HG03521 (cell line): ENCODE data around the gene B3GALT6.

Experiments
- ATAC-seq: cut with Tn5 transposase; IDR thresholded peaks from one replicate; pipeline ENCODE4 v1.9.1; 2021; ENCODE audit warnings: mild to moderate bottlenecking, moderate library complexity; ENCODE audit not compliant: unreplicated experiment

B3GALT6 gene

DNA sequence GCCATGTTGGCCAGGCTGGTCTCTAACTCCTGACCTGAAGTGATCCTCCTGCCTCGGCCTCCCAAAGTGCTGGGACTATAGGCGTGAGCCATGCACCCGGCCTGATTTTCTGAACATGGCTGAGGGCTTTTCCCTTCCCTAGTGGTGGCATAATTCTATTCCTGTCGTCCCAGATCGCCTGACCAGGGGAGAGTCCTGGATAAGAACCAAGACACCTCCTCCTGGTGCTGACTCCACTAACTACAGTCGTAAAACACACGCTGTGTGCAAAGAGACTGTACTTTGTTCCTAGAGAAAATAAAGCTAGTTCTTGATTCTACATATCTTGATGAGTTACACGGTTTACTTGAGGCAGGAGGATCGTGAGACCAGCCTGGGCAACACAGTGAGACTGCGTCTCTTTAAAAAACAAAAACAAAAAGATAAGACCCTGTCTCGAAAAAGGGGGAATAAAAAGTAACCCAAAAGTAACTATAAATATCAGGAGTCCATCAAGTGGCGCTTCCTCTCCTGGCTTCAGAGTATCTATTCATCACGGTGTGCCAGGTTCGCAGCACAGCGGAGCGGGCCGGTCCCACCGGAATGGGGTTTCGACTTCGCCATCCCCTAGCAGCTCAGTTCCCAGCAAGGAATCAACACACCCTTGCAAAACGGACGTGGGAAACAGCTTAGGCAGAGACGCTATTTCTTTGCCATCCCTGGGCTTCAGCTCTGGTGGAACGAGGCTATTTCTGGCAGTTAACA is 1.2 kb upstream of the B3GALT6 start:
- ATAC-seq, result no peak

DNA sequence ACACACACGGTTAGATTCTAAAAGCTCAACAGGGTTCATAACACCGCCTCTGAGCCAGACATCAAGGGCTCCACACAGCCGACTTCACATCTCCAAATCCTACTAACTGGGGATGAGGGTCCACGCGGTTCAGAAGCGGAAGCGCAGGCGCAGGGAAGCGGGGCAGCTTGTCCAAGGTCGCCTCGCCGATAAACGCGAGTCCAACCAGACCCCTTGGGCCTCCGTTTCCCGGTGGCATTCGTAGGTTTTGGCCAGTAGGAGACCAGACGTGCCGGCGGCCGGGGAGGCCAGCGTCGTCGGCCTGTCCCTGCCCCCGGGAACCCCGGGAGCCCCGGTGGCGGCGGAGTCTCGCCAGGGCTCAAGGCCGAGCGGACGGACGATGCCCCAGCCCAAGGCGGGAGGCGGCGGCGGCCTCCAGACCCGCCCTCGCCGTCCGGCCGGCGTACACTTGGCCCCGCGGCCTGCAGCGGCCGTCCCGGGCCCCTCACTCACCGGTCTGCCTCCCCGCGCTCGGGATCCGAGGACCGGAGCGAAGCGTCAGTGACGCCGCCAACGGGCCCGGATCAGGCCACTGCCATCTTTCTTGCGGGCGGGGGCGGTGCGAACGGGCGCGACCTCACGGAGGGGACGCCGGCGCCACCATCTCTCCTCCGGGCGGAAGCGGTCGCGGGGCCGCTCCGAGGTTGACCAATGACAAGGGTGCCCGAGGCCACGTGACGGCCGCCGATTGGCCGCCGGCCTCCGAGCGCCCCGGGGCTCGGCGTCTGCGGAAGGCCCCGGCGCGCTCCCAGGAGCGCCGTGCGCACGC is 433 bp upstream of the B3GALT6 start, which contains the start of gene SDF4:
Gene SDF4 (minus strand): TSS at position 602 of the 808 bp plus-strand sequence. CDS start 3,229 bp downstream, outside the sequence.
- ATAC-seq, result peak; percentile 93

DNA sequence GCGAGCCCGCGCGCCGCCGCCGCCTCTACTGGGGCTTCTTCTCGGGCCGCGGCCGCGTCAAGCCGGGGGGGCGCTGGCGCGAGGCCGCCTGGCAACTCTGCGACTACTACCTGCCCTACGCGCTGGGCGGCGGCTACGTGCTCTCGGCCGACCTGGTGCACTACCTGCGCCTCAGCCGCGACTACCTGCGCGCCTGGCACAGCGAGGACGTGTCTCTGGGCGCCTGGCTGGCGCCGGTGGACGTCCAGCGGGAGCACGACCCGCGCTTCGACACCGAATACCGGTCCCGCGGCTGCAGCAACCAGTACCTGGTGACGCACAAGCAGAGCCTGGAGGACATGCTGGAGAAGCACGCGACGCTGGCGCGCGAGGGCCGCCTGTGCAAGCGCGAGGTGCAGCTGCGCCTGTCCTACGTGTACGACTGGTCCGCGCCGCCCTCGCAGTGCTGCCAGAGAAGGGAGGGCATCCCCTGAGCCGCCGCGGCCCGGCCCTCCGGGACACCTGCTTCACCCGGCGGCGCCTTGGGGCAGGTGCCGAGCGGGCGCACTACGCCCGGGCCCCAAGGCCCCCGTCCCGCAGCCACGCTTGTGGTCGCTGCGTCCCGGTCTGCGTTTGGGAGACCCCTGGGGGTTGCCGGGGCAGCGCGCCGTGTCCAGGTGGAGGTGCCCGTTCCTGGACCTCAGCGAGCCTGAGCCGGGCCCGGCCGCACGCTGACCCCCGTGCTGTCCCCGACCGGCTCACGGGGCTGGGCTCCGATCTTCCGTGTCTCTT is 944 bp downstream of the B3GALT6 start:
- no peak for ATAC-seq

DNA sequence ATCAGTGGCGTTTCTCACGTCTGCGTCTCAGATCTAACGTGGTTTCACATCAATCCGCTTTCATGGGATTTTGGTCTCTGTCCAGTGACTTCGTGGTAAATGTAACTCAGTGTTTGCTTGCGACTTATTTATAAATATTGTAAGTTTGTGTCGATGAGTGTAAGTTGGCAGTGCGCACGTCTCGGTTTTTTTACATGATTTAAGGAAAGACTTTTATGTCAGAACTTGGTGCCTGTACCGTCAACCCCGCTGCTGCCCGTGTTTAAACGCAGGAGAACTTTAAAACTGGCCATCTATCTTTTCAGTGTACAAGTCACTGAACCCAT is 1.5 kb downstream of the B3GALT6 start:
- ATAC-seq, result no peak

DNA sequence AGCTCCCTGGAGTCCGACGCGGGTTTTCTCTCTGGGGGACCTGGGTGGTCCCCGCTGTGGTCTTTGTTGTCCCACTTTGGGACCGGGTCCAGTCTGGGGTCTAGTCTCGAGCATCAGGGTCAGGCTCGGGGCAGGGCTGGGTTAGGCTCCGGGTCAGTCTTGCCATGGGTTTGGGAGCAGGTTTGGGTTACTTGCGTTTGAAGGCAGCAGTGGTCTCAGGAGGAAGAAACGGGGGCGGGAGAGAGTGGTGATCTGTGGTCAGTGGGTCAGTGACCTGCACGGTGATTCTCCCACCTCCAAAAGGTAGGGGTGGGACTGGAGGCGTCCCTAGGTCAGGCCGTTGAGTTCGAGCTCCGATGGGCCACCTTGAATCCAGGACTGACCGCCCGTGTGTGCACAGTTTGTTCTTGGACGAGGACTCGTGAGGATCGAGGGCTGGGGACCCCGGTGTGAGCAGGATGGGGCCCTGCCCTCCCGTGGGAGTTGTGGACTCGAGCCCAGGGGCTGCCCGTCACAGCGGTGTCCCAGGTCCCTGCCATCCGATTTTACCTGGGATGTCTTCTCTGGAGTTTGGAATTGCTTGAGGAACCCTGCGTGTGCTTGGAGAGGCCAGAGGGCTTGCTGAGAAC is 2.3 kb downstream of the B3GALT6 start:
- ATAC-seq, result no peak

DNA sequence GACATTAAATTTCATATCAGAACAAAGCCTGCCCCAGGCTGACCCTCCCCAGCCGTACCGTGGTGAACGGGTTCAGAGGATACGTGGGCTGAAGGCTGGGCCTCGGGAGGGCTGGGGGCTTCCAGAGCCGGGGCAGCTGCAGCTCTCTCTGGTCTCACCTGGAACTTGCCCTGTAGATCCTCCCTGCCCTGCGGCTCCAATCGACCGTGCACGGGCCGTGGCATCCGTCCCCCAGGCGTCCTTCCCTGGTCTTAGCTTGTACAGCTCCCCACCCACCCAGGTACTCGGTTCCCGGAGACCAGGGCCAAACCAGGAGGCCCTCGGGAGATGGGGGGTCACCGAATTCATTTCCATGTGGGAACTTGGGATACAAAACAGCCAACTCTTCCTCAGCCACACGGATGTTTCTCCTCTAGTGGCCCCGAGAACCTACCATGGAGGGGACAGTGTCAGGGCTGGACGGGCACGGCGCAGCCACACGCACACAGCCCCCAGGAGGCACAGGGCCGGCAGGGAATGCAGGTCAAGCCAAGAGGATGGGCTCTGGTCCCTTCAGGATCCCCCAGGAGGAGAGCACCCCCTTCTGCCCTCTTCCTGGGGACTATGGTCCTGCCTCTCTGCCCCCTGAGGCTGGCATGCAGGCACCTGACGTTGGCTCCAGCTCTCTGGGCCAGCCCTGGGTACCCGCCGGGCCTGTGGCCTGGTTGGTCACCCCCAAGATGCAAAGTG is 3.1 kb downstream of the B3GALT6 start:
- ATAC-seq, result no peak

DNA sequence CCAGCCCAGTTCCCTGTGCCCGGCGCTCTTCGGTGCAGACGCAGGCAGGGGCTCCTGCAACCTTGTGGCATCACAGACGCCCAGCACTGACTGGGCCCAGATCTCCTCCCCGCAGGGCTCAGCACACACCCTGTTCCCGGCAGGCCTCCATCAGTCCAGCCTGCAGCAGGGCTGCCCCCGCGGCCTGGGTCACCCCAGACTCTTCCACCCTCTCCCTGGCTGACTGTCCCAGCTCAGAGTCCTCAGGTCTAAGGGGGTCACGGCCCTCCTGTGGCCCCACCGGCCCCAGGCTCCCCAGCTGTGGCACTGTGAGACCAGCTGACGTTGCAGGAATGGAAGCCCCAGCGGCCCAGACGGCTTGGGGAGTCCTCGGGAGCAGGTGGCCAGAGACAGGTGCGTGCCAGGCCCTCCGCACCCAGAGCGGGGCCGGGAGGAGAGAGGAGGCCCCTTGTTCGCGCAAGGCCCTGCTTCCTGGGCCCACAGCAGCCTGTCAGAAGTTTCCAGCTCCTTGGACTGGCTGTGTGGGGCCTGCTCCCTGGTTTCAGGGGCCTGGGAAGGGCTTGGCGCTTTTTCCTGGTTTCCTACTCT is 4.2 kb downstream of the B3GALT6 start:
- no peak for ATAC-seq

DNA sequence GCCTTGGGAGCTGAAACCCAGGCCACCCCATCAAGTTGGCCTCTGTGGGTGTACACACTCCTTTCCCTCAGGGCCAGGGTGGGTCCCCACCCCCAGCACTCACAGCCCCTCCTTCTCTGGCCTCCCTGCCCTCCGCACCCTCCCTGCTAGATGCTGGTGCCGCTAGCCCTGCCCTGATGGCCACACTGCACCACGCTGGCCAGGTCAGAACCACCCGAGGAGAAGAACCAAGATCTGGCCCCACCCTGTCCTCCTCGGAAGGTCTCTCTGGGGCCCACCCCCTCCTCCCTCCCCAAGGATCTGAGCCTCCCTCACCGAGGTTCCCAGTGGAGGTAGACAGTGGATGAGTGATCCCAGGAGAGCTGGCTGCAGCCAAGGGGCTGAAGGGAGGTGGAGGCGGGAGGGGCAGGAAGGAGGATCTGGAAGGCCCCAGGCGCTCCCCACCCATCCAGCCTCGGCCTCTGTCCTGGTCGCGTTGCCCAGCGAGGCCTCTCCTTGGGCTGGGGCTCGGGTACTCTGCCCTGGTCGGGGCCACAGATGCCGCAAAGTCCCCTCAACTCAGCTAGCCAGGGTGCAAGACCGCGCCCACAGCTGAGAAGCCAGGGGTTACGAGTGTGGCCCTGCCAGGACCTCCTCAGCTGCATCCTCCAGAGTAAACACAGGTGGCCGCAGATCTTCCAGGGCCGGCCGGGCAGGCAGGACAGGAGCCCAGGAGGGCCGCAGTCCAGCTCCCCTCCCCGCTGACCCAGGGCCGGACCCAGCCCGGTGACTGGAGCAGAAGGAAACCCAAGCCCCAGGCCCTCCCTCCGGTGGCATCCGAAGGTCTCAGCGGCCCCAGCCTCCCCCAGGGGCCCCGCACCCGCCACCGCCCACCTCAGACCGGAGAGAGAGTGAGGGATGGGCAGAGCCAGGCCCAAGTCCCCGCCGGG is 5.2 kb downstream of the B3GALT6 start:
- ATAC-seq, result no peak

DNA sequence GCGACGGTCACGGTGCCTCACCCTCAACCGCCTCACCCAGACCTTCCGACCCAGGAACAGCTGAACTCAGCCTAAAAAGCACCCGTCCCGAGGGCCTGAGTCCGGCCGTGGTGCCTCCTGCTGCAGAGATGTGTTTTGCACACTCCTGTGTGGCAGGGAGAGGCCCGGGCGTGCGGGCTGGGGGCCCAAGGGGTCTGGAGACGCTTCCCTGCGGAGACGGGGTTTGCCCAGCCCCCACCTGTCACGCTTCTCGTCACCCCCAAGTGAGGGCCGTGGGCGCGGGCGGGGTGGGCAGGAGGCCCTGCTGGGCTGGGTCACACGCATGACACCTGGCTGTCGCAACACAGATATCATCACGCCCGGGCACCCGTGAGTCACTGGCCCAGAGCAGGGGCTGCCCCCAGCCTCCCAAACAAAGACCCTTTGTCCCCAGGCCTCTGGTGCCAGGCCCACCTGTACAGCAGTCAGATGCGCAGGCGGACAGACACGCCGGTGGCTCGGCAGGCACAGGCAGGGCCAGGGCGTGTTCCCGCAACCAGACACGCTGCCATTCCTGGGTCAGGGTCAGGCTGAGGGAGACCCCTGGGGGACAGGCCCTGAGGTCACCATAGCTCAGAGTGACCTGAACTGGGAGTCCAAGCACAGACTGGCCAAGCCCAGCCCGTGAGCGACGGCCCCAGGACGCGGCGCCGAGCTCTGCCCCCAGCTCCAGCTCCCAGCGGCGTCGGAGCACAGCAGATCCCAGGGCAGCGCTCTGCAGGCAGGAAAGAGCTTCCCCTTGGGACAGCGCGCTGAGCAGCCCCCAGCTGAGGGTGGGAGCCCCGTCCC is 6.1 kb downstream of the B3GALT6 start:
- ATAC-seq, result no peak

DNA sequence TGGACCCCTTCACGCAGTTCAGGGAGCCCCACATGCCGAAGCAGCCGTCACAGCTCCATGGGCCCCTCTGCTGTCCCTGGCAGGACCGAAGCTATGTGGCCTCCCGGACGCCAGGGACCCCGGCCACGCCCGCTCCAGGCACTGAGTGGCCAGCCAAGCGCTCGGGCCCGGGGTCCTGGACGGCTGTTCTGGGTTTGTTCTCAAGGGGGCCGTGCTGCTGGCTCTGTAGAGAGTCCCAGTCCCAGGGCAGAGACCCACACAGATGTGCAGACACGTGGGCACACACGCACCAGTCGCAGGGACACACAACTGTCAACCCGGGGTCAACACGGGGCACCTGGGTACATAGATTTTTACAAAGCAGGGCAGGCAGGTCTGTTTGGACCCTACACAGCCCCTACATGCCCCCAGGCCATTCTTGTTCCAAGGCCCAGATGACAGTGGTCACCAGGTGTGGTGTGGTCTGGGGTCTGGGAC is 6.7 kb downstream of the B3GALT6 start:
- ATAC-seq, result no peak

DNA sequence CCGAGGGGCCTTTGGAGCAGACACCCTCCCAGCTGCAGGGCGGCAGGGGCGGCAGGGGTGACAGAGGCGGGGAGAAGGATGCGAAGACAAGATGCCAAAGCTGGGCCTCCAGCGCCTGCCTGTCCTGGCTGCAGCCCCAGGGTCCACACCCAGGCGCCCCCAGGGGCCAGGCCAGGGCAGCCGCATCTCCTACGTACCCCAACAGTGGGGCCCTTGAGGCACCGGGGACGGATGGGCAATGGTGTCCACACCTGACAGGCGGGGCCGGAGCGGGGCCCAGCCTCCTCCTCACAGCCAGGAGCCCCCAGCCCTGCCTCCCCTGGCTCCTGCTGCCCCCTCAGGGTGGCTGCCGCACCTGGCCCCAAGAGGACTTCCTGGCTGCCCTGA is 7.2 kb downstream of the B3GALT6 start:
- no peak for ATAC-seq

DNA sequence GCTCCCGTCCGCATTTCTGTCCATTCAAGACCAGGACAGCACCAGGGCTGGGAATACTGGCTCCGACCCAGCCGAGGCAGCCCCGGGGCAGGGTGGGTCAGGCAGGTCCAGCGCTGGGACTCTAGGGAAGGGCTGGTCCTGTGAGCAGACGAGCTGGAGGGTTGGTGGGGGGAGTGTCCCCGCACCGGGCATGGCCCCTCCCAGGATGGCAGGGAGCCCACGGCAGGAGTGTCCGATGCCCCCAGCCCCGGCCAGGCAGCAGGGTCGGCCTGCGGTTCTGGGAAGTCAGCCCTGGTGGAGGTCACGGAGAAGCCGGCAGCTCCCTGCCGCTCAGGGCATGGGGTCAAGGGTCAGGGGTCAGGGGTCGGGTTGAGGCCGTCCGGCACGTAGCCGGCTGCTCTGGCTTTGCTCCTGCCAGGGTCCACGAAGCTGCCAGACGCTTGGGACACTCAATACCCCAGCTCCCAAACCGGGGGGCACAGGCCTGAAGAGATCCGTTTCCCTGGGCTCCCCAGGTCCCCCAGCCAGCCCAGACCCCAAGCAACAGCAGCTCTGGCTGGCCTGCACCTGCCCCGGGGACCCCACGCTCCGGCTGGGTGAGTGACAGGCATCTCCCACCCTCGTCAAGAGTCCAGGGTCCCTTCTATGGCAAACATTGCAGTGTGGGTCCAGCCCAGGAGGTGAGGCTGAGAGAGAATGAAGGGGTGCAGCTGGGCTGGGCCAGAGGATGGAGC is 7.7 kb downstream of the B3GALT6 start:
- ATAC-seq, result no peak

DNA sequence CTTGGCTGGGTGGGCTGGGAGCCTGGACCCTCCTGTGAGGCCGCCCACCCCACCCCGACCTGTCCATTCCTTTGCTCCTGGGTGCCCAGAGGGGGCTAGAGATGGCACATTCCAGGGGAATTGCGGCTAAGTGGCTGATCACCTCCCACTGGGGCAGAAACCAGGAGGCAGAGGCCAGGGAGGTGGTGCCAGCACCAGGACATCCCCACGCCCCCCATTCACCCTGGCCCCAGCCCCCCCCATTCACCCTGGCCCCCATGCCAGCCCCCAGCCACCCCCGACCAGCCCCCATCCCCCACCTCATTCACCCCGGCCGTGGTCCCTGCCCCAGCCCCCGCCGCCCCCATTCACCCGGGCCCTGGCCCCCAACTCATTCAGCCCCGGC is 8.3 kb downstream of the B3GALT6 start:
- no peak for ATAC-seq

DNA sequence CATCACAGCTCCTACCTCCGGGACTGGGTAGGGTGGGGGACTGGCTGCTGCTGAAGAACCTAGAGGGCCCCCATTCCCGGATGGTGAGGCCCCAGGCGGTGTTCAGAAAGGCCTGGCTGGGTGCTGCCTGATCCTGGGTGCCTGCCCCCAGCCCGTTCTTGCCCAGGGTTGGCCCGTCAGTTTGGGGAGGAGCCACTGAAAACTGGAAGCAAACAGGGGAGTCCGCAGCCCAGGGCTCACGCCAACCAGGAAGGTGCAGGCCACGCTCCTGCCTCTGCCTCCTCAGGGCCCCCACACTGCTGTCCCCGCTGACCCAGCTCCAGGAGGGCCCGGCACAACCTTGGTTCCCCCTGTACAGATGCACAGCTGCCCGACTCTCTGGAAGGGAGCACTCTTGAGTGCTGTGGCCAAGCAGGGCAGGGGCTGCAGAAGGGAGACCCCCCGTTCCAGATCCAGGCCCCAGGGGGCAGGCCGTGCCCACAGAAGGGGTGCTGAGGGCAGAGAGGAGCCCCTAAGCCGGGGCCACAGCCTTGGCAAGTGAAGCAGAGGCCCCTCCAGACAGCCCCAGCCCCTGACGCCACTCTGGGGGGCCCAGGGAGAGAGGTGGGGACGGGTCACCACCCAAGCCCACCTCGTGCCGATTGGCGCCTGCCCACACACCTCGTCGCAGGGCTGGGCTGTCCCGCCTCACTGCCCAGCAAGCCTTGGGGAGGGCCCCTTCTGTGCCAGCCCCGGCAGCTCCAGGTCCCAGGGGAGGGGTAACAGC is 9.0 kb downstream of the B3GALT6 start:
- no peak for ATAC-seq

DNA sequence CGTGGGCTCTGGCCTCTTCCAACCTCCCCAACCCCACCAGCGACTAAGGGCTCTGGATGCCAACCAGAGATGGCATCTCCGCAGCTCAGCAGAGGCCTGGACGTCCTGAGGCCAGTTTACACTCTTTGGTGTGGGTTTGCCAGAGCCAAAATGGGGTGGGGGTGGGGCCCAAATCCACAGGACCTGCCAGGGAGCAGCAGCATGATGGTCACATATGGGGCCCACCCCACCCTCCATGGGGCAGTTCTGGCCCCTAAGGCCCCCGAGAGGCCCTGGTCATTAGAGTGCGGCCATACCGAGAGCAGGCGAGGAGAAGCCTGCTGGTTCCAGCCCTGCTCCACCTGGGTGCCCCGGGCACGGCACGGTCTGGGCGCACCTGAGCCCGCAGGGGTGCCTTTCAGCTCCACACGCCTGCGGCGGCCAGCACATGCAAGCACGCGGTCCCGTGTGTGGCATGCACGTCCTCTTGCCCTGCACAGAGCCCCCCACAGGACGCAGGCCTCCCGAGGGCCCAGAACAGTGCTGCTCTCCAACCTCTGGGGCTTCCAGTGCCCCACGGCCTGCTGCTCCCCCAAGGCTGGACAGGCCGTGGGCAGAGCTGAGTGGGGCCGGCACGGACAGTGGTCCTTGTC is 9.7 kb downstream of the B3GALT6 start:
- ATAC-seq, result no peak
